BE2C (cell line): ENCODE data around the gene EBF4.

Experiments
- DNase-seq: peaks from one replicate; pipeline ENCODE4 v3.0.0-alpha.2; 2020
- H3K27me3 ChIP-seq: fragments of 250-450 bp; sonication (Bioruptor Pico); 2 replicates; pipeline ENCODE4 v1.5.1; 2020; ENCODE audit warnings: mild to moderate bottlenecking
- H3K36me3 ChIP-seq: fragments of 250-450 bp; sonication (Bioruptor Pico); 2 replicates; pipeline ENCODE4 v1.5.1; 2020; ENCODE audit warnings: mild to moderate bottlenecking
- H3K4me1 ChIP-seq: fragments of 250-450 bp; sonication (Bioruptor Pico); 2 replicates; pipeline ENCODE4 v1.5.1; 2020
- H3K4me3 ChIP-seq: 2 replicates; pipeline ENCODE4 v1.5.1; 2011; ENCODE audit warnings: low read depth, low read length
- H3K9me3 ChIP-seq: fragments of 250-450 bp; sonication (Bioruptor Pico); 2 replicates; pipeline ENCODE4 v1.5.1; 2020
- TF ChIP-seq, protein P1 (sequence below): IDR thresholded peaks from 2 replicates; pipeline ENCODE4 v1.5.1; 2012; ENCODE audit warnings: mild to moderate bottlenecking, low read depth, low read length

Gene EBF4

DNA sequence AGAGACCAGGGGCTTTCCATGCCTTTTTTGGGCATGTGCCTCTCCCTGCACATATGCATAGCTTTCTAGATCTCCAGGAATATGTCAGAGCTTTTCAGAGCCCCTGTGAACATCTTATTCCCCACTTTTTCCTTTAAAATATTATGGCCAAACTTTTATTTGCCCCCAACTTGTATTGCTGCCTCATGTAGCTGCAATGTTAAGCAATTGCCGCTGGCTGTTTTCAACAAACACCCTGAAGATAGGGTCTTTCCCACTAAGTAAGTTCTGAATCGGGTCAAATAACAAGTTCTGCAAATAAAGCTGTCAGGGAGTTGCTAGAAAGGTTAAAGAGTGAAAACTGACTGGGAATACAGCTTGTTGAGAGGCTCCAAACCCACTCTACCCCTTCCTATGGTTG lies 42.3 kb downstream of the EBF4 start:
- TF ChIP-seq, protein P1, sequence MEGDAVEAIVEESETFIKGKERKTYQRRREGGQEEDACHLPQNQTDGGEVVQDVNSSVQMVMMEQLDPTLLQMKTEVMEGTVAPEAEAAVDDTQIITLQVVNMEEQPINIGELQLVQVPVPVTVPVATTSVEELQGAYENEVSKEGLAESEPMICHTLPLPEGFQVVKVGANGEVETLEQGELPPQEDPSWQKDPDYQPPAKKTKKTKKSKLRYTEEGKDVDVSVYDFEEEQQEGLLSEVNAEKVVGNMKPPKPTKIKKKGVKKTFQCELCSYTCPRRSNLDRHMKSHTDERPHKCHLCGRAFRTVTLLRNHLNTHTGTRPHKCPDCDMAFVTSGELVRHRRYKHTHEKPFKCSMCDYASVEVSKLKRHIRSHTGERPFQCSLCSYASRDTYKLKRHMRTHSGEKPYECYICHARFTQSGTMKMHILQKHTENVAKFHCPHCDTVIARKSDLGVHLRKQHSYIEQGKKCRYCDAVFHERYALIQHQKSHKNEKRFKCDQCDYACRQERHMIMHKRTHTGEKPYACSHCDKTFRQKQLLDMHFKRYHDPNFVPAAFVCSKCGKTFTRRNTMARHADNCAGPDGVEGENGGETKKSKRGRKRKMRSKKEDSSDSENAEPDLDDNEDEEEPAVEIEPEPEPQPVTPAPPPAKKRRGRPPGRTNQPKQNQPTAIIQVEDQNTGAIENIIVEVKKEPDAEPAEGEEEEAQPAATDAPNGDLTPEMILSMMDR, result no peak
- Histone ChIP-seq H3K4me1 (no peaks in the 10 kb centered on the region), H3K4me3 (no peak overlapping the region), H3K27me3 (no peaks in the 10 kb centered on the region), H3K36me3 (no peaks in the 10 kb centered on the region), H3K9me3 (no peaks in the 10 kb centered on the region)
- DNase-seq, result no peak

DNA sequence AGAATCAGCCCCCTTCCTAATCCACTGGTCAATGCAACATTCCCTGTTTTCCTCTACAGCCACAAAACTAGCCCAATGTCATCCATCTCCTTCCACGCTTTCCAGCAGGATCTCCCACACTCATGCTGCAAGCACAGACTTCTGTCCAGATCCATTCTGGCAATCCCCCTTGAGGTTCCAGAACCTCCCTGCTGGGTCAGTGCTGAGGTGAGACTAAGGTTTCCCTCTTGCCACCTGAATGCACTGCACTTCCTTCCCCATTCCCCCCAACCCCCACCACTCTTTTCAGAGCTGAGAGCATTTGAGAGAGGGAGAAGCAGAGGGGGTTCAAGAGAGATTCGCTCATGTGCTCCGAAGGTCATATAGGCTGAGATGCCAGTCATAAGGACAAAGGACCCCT lies 43.9 kb downstream of the EBF4 start:
- H3K27me3 ChIP-seq, result no peaks in the 10 kb centered on the region
- no peak for DNase-seq
- TF ChIP-seq, protein P1, result no peak

DNA sequence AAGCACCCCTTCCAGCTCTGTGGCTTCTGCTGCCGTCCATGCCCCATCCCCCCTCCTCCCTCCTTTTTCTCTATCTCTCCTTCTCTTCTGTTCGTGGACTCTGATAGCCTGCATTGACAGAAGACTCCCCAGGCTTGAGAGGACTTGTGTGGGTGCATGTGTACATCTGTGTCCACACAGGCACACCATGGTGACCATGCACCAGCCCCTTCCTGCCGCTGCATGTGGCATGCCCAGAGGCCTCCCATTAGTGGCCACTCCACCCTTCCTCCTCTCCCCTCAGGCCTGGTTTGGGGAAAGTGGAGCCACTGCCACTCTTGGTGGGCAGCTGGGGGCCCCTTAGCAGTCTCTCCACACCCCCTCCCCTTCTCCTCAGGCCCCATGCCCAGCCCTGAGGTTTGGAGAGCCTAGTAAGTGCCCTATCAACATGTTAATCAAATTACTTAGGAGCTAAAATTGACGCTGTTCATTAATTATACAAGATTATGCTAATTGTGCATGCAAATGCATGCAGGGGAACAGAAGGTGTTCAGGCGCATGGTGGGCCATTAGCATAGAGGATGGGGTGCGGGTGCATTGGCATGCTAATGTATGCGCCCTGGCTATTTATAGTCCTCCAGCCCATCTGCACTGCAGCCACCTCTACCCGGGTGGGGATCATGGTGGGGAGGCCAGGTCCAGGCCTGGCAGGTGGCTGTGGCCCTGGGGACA lies 45.9 kb downstream of the EBF4 start:
- Histone ChIP-seq H3K4me3 (no peak overlapping the region), H3K9me3 (no peaks in the 10 kb centered on the region), H3K36me3 (no peaks in the 10 kb centered on the region), H3K27me3 (no peaks in the 10 kb centered on the region; the same call in 1 of the 2 replicates), H3K4me1 (no peaks in the 10 kb centered on the region)
- TF ChIP-seq, protein P1, result no peak
- no peak for DNase-seq

More for the DNA sequence above, 43.9 kb downstream of the EBF4 start:
- H3K9me3 ChIP-seq, result no peaks in the 10 kb centered on the region
- no peaks in the 10 kb centered on the region for H3K4me1 ChIP-seq
- no peak overlapping the region for H3K4me3 ChIP-seq
- H3K36me3 ChIP-seq, result no peaks in the 10 kb centered on the region

DNA sequence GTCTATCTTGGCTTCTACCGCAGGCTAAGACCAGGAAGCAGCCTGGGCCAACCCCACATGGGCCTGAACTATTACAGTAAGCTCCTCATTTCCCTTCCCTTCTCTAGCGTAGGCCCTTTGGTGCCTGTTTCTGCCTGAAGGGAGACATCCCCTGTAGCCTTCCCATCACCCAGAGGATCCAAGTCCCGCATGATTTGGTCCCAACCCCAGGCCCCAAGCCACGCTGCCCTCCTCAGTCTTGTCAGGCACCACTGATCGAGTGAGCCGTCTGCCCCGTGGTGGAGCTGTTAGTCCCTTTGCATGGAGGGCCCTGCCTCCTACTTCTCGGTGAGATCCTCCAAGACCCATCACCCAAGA lies 46.4 kb downstream of the EBF4 start:
- no peak for DNase-seq
- no peak overlapping the region for H3K4me3 ChIP-seq
- H3K9me3 ChIP-seq, result no peaks in the 10 kb centered on the region
- no peaks in the 10 kb centered on the region for H3K4me1 ChIP-seq
- H3K27me3 ChIP-seq, result no peaks in the 10 kb centered on the region; the same call in 1 of the 2 replicates
- no peaks in the 10 kb centered on the region for H3K36me3 ChIP-seq
- TF ChIP-seq, protein P1, result no peak

DNA sequence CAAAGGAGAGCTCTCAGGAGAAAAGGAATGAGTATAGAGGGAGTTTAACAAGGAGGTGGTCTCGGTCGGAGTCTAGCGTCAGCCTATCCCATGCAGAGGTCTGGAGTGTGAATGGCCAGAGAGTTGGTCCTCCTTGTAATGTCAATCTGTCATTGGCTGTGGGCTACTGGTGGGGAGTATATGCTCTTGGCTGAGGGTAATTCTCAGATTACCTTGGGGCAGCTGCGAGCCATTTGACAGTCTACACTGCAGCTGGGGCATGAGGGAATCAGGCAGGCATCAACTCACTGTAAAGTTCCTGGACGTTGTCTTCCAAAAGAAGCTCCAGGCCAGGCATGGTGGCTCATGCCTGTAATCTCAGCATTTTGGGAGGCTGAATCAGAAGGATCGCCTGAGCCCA lies 48.1 kb downstream of the EBF4 start:
- no peak overlapping the region for H3K4me3 ChIP-seq

DNA sequence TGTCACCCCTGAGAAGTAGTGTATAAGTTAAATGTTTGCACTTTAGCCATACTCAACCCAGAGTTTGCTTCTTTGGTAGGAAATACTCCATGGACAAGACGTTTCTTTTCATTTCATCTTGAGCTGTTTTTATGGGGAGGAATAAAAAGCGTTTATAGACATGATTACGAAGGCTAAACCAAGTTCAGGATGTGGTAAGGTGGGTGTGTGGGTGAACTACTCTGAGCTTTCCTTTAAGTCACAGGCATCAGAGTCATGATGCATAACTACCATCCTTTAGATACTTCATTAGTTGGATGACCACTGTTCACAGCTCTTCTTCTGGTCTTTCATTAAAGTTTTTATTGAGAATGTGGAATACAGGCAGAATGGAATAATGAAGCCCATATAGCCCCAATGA lies 48.9 kb downstream of the EBF4 start:
- Histone ChIP-seq H3K27me3 (no peaks in the 10 kb centered on the region; the same call in 1 of the 2 replicates), H3K36me3 (no peaks in the 10 kb centered on the region), H3K9me3 (no peaks in the 10 kb centered on the region), H3K4me3 (no peak overlapping the region), H3K4me1 (no peaks in the 10 kb centered on the region)
- TF ChIP-seq, protein P1, result no peak
- DNase-seq, result no peak

More for the DNA sequence above, 48.1 kb downstream of the EBF4 start:
- H3K36me3 ChIP-seq, result no peaks in the 10 kb centered on the region
- TF ChIP-seq, protein P1, result no peak
- DNase-seq, result no peak
- H3K4me1 ChIP-seq, result no peaks in the 10 kb centered on the region
- no peaks in the 10 kb centered on the region; the same call in 1 of the 2 replicates for H3K27me3 ChIP-seq
- H3K9me3 ChIP-seq, result no peaks in the 10 kb centered on the region
